Upper lobe of right lung (tissue), 1 donor: Measurements from ENCODE around the gene RERE. TPM values are rescaled to one million over a fixed set of nuclear protein-coding genes. Genes with fewer than 3 reads are reported as not detected.

ENCODE experiments used
- ATAC-seq: fragments of 200-7000 bp; cut with Tn5 transposase; one replicate; pipeline ENCODE4 v1.9.1; 2020; ENCODE audit warnings: mild to moderate bottlenecking, moderate library complexity
- DNase-seq: peaks from one replicate; pipeline ENCODE4 v3.0.0-alpha.2; 2020
- H3K27ac ChIP-seq: fragments of 200-600 bp; one replicate; pipeline ENCODE4 v1.8.0; 2022
- H3K27me3 ChIP-seq: fragments of 200-600 bp; one replicate; pipeline ENCODE4 v1.8.0; 2022; ENCODE audit warnings: mild to moderate bottlenecking
- H3K36me3 ChIP-seq: fragments of 200-600 bp; one replicate; pipeline ENCODE4 v1.8.0; 2022
- H3K4me1 ChIP-seq: fragments of 200-600 bp; one replicate; pipeline ENCODE4 v1.8.0; 2022
- H3K4me3 ChIP-seq: fragments of 200-600 bp; one replicate; pipeline ENCODE4 v1.8.0; 2022; ENCODE audit warnings: mild to moderate bottlenecking
- H3K9me3 ChIP-seq: fragments of 200-600 bp; one replicate; pipeline ENCODE4 v1.8.0; 2022
- intact Hi-C: fragments of 100-400 bp; cut with DNase I; formaldehyde crosslinking; loops from one replicate; pipeline ENCODE4 v1.11.0; 2022
- total RNA-seq: library from RNA; stranded (reverse); fragmentation: NEBNext Ultra II Directional; extraction: Animal tissue kit (Norgen Biotek cat#: 25700); gene quantifications from one replicate; pipeline ENCODE4 v1.2.1, GENCODE V29; 2021
- TF ChIP-seq, protein P1 (sequence below): fragments of 200-600 bp; IDR thresholded peaks from one replicate; pipeline ENCODE4 v1.8.0; 2022; ENCODE audit warnings: antibody characterized with exemption
- donor health status: DM: no; HTN: yes; CAD: no; lungs with severe emphysema.

RERE gene
- total RNA-seq, 1 donor from 2014 or later = 99.6 TPM

DNA sequence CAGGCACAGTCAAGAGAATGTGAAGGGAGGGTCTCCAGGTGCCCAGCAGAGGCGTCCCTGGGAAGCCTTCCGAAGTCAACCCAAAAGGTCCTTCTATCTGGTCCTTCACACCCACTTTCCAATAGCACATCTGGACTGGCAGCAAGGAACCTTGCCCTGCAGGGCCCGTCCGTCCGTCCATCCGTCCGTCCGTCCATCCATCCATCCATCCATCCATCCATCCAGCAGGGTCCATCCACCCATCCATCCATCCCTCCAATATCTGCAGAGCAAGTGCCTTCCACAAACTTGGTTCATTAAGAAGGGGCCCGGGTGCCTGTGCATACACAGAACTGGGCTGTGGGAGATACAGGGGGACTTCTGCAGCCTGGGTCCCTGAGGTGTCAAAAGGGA lies 468.0 kb downstream of the RERE start:
- Histone ChIP-seq H3K4me3 (no peak overlapping the region), H3K9me3 (no peaks in the 10 kb centered on the region), H3K4me1 (peaks cover 9% of the 10 kb centered on the region), H3K27me3 (no peaks in the 10 kb centered on the region), H3K27ac (no peak overlapping the region), H3K36me3 (peaks cover 13% of the 10 kb centered on the region)
- TF ChIP-seq, protein P1, sequence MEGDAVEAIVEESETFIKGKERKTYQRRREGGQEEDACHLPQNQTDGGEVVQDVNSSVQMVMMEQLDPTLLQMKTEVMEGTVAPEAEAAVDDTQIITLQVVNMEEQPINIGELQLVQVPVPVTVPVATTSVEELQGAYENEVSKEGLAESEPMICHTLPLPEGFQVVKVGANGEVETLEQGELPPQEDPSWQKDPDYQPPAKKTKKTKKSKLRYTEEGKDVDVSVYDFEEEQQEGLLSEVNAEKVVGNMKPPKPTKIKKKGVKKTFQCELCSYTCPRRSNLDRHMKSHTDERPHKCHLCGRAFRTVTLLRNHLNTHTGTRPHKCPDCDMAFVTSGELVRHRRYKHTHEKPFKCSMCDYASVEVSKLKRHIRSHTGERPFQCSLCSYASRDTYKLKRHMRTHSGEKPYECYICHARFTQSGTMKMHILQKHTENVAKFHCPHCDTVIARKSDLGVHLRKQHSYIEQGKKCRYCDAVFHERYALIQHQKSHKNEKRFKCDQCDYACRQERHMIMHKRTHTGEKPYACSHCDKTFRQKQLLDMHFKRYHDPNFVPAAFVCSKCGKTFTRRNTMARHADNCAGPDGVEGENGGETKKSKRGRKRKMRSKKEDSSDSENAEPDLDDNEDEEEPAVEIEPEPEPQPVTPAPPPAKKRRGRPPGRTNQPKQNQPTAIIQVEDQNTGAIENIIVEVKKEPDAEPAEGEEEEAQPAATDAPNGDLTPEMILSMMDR = no peak
- DNase-seq (no peak), ATAC-seq (no peak)
- intact Hi-C loops = loop anchor here (5.0 kb wide), 1 partner anchor 367 kb away; no protein-coding TSS in a partner anchor

DNA sequence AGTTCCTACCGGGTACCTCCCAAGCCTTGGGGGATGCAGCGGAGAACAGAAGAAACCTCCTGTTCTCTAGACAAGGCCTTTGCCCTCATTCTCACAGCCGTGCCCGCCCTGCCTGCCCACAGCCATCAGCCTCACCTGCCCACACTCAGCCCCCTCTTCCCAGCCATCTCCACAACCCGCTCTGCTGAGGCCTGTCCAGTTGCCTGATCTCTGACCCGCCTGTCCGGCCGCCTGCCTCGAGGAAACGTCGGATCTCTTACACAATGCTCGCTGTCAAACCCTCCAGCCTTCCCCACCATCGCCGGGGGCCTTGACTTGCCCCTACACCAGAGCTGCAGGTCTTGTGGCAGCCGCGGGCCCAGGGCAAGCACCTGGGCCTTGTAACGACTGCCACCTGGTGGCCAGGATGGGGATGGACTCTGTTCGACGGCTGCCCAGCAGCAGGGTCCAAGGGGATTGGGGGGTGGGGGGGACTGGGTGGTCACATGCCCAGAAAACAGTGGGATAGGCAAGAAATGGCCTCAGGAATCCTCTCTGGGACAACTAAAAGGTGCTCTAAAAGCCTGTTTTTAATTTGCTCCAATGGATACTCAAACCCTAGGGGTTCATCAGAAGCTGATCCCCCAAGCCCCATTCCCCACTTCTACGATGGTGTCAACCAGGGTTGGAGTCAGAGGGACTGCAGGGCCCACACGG lies 468.5 kb downstream of the RERE start:
- Histone ChIP-seq H3K4me3 (no peak overlapping the region), H3K27me3 (no peaks in the 10 kb centered on the region), H3K4me1 (peaks cover 9% of the 10 kb centered on the region), H3K9me3 (no peaks in the 10 kb centered on the region), H3K36me3 (peaks cover 8% of the 10 kb centered on the region), H3K27ac (no peak overlapping the region)
- DNase-seq = peak; percentile 80
- TF ChIP-seq, protein P1 = peak; percentile 82
- intact Hi-C loops = loop anchor here (5.0 kb wide), 1 partner anchor 367 kb away; no protein-coding TSS in a partner anchor
- peak; percentile 80 for ATAC-seq

DNA sequence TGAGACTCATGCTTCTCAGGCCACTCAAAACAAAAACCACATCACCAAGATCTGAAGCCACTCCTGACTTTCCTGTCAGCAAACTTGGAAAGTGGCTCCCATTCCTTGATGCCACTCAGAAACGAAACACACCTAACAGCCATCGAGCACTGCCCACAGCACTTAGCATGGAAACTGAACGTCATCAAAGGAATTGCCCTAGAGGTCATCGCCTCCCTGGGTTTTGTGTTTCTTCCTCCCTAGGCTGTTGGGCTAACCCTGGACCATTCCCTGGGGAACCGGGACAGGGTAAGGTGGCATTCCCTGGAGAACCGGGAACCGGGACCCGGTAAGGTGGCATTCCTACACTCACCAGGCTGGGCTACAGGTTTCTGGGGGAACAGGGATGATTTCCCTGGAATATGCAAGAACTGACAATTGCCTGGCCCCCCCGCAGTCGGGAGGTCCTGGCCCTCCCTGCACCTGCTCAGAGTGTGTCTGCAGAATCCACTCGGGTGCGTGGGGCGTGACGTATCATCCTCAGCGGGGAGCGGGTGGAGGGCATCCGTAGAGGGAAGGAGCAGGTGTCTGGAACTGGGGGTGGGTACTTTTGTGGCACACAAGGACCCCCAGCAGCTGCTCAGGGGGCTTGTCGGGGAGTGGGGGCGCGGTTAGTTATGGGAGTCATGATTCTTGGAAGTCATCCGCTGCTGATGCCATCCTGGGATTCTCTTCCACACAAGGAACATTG lies 469.2 kb downstream of the RERE start:
- intact Hi-C loops = loop anchor here (5.0 kb wide), 1 partner anchor 366 kb away; no protein-coding TSS in a partner anchor
- Histone ChIP-seq H3K27me3 (no peaks in the 10 kb centered on the region), H3K27ac (no peak overlapping the region), H3K36me3 (peaks cover under 1% of the 10 kb centered on the region), H3K4me1 (peaks cover 7% of the 10 kb centered on the region), H3K9me3 (no peaks in the 10 kb centered on the region), H3K4me3 (no peak overlapping the region)
- ATAC-seq (no peak), DNase-seq (no peak)
- TF ChIP-seq, protein P1 = no peak

DNA sequence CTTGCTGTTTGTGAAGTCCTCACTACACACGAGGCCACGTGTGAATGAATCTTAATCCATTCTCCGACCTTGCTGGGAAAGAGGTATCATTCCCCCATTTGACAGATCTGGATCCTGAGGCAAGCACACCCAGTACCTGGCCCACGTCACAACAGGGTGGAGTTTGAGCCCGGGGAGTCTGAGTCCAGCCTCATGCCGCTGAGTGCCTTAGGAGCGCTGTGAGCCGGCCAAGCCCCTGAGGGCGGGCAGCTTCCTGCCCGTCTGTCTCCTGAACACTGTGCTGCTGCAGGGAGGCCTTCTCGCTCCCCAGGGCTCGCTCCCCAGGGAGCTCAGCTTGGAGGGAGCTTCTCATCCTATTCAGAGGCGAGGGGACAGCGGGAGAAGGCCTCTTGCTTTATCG lies 469.8 kb downstream of the RERE start:
- Histone ChIP-seq H3K9me3 (no peaks in the 10 kb centered on the region), H3K4me3 (no peak overlapping the region), H3K4me1 (peaks cover 6% of the 10 kb centered on the region), H3K27me3 (no peaks in the 10 kb centered on the region), H3K36me3 (no peaks in the 10 kb centered on the region), H3K27ac (no peak overlapping the region)
- ATAC-seq (peak; percentile 3), DNase-seq (no peak)
- intact Hi-C loops = loop anchor here (5.0 kb wide), 1 partner anchor 365 kb away; no protein-coding TSS in a partner anchor
- TF ChIP-seq, protein P1 = no peak

DNA sequence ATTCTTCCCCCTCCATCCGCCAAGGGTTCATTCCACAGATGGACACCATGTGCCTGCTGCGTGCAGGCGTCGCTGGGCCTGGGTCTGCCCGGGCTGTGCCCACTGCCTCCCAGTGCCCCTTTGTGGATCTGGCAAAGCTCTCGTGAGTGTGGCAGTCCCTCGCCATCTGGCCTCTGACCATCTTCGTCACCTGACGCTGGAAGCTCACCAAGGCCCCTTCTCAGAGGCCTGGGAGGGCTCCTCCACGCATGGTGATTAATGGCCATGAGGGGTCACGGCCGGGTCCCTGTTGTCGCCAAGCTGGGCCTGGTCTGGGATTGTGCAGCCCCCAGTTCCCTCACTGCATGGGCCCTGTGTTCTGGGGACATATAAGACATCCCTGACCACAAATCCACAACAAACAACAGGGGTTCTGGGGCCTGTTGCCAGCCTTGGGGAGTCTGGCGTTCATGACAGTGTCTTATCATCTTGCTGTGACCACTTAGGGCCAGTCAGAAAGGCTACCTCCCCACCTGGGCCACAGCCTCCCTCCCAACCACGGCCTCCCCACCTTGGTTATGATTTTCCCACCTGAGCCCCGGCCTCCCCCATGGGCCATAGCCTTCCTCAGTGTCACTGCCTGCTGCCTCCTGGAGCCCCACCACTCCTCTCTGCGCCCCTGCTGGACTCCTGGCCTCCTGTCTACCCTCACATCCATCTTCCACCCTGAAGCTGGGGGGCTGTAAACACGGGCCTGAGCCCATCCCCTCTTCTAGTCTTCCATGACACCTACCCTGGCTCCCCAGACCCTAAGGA lies 471.6 kb downstream of the RERE start:
- ATAC-seq = no peak
- TF ChIP-seq, protein P1 = no peak
- H3K4me1 ChIP-seq = peaks cover 6% of the 10 kb centered on the region
- no peak overlapping the region for H3K27ac ChIP-seq
- intact Hi-C loops = loop anchor here (5.0 kb wide), 1 partner anchor 364 kb away; no protein-coding TSS in a partner anchor
- H3K4me3 ChIP-seq = no peak overlapping the region
- H3K9me3 ChIP-seq = no peaks in the 10 kb centered on the region
- H3K27me3 ChIP-seq = no peaks in the 10 kb centered on the region
- H3K36me3 ChIP-seq = no peaks in the 10 kb centered on the region
- DNase-seq = no peak
